Activated T-cell treated with anti-CD3 and anti-CD28 coated beads for 4 hours (primary cell): Measurements from ENCODE around the gene APOB.

Experiments
- DNase-seq: peaks from one replicate; pipeline ENCODE4 v3.0.0-alpha.2; 2020

The APOB gene

DNA sequence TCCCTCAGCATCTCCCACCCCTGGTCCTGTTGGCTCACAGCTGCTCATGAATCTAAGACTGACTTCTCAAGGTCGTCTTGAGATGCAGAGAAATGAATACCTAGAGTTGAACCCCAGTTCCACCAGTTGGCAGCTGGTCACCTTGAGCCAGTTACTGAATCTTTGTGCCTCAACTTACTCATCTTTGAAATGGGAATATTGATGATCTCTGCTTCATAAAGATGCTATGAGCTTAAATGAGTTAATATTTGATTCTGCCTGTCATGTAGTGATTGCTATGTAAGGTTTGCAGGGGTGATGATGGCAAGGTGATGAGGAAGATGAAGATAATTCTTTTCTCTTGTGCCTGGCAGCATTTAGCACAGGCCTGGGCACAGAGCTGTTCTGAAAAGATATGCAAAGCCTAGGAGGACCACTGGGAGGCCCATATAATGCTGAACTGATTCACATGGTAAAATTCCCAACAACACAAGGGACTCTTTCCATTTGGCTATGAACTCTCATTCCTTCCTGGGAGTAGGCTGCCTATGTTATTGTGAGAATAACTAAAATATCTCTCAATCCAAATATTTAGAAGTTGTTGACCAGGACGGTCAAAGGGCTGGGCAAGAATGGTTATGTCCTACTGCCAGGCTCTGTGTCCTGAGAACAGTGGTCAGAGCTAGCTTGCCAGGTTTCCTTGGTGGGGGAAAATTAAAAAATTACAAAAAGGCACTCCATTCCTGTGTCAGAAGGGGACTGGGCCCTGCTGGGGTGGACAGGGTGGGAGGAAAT, 70.9 kb downstream of the APOB start:
- DNase-seq: no peak

DNA sequence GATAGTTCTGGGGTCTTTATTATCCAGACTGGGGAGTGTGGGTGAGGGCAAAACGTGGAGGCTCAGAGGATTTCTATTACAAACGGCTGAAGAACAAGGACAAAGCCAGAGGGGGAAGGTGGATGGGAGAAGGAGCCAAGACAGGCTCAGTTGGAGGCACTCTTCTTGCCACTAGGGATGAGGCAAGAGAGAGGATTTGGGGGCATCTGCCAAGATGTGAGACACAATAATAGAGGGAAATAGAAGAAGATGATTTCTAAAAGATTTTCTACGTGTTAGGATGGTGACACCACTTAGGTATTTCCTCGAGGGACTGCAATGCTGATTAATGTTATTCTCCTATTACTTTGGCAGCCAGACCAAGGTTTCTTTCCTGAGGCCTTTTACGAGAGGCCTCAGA, 71.8 kb downstream of the APOB start:
- DNase-seq: no peak

- DNase-seq: no peak
These were observed 73.8 kb downstream of the APOB start for GRCh38 chr2:20970068-20970467.

- no peak for DNase-seq
These were observed 77.7 kb downstream of the APOB start for GRCh38 chr2:20966061-20966595.

DNA sequence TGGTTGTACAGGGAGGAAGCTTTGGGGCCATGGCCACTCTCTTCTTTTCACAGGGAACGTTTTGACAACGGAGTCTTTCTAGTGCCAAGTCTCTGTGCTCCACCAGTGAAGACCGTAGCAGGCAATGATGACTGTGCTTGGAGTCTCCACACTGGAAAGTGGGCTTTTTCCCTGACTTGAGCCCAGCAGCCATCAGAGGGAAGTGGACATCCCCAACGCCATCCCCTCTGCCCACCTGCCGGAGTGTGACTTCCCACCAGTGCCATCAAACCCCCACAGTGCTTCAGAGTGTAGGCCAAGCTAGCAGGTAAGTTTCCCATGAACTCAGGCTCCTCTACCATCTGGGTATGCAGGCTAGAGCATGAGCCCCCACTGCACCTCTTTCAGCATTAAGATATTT, 78.7 kb downstream of the APOB start:
- DNase-seq: no peak

DNA sequence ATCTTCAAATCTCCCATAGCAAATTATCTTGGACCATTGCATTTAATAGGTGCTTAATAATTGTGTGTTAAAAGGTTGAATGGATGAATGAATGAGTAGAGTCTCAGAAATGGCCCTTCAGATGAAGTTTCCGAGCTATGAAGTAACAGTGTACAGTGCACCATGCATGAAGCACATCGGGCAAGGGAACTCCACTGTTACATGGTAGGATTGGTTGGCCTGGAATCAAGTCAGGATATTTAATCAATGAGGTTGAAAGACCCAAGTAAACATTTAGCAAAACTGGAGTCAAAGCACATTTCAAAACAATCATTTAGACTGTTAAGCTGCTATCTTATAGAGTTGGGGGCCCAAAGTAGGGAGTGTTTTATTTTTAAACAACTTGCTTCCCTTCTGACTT, 80.0 kb downstream of the APOB start:
- no peak for DNase-seq

DNA sequence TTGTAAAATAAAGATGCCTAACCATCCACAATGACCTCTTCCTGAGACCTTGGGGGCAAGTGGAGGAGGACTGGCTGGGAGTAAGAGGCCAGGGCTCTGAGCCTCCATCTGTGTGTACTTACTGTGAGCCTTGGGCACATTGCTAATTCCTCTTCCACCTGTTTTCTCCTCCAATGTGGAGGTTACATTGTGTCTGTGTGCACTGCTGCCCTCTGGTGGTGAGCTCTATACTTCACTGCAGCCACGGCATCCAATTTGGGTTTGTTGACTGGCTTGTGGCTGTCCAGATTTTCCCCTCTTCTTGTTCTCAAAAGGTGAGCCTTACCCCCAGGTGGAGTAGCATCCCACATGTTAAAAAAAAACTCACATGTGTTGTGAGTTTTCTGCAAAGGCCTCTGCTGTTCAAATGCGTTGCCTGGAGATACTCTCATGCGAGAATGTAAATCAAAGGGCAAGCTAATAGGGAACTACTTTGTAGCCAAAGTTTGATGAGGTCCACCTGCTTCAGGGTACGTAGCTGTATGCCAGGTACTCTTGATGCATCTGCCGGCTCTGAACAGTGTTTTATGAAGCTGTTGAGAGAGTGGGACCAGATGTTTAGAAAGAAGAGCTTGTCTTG, 80.8 kb downstream of the APOB start:
- DNase-seq: peak; percentile 65

GRCh38 chr2:20961858-20962257, 82.0 kb downstream of the APOB start:
- DNase-seq: no peak

DNA sequence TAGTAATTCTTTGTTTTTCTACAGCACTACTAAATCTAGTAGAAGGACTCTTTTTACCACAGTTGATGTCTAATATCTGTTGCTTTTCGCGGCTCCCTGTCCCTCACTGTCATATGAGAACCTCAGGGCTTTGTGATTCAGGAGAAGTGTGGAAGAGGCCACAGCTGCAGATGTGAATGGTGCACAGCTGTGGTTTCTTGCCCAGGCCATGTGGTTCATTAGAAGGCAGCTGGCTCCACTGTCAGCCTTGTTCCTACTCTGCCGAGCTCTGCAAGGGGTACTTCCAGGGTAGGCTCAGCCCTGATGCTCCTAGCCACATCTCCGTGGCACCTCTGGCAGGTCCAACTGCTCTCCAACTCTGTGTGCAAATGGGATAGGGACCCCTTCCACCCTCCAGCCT, 83.9 kb downstream of the APOB start:
- no peak for DNase-seq

- no peak for DNase-seq
These were observed 84.6 kb downstream of the APOB start for GRCh38 chr2:20959252-20959651.

DNA sequence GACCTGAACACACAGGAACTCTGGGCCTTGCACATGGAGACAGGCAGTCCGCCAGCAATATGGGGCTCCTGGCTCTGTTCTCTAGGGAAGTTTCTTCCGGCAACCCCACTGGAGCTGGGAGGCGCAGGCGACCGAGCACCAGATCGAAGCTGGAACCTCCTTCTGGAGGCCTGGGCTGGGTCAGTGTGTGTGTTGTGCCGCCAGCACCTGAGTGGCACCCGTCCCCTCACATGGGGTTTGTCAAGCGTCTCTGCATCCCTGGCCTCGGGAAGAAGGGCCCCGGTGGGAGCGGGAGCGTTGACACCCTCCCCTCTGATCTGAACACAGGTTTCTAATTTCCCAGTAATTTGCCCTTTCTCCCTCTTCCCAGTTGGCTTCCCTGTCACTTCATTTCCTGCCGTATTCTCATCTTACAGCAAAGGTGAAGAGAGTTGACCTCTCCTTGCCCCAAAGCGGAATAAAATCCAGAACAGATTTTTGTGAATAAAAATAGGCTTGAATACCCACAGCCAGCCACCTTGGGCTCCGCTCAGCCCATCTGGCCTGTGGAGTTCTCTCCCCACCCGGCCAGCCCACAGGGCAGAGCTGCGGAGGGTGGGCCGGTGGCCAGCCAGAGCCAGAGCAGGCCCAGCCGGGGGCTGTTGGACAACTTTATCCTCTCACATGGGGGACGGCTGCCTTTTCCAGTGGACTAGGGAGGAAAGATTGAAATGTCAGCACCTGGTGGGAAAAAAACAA, 85.9 kb downstream of the APOB start:
- no peak for DNase-seq

GRCh38 chr2:20955277-20956026, 88.4 kb downstream of the APOB start:
- no peak for DNase-seq

GRCh38 chr2:20953146-20953824, 90.6 kb downstream of the APOB start:
- DNase-seq: no peak
